Stimulated activated CD4-positive, alpha-beta T cell treated with anti-CD3 and anti-CD28 coated beads, Interleukin-1b, Interleukin-23, amount 100 ng/mL, for 48 hours (primary cell): ENCODE measurements around the gene WDR4.

ENCODE experiments used
- DNase-seq: peaks from one replicate; pipeline ENCODE4 v3.0.0-alpha.2; 2020

WDR4 gene

GRCh38 chr21:42873096-42873495, 6.2 kb downstream of the WDR4 start:
- no peak for DNase-seq

GRCh38 chr21:42868196-42868595, 11.1 kb downstream of the WDR4 start:
- DNase-seq, result no peak

GRCh38 chr21:42865776-42866160, 13.6 kb downstream of the WDR4 start:
- no peak for DNase-seq

- DNase-seq, result no peak
These were observed 14.2 kb downstream of the WDR4 start for GRCh38 chr21:42864815-42865775.

- no peak for DNase-seq
These were observed 15.1 kb downstream of the WDR4 start for GRCh38 chr21:42864286-42864685.

- DNase-seq, result no peak
These were observed 15.9 kb downstream of the WDR4 start for GRCh38 chr21:42863504-42863870.

GRCh38 chr21:42862774-42863503, 16.4 kb downstream of the WDR4 start:
- no peak for DNase-seq

- DNase-seq, result no peak
These were observed 17.4 kb downstream of the WDR4 start for GRCh38 chr21:42861848-42862400.

- DNase-seq, result no peak
These were observed 18.0 kb downstream of the WDR4 start for GRCh38 chr21:42861311-42861847.

GRCh38 chr21:42860345-42860744, 19.0 kb downstream of the WDR4 start:
- DNase-seq, result no peak

GRCh38 chr21:42859891-42860230, 19.5 kb downstream of the WDR4 start:
- no peak for DNase-seq

GRCh38 chr21:42858957-42859890, 20.1 kb downstream of the WDR4 start:
- DNase-seq, result no peak

GRCh38 chr21:42858185-42858847, 21.0 kb downstream of the WDR4 start:
- DNase-seq, result no peak

GRCh38 chr21:42857216-42857615, 22.1 kb downstream of the WDR4 start:
- no peak for DNase-seq

GRCh38 chr21:42855937-42856335, 23.4 kb downstream of the WDR4 start:
- no peak for DNase-seq

- DNase-seq, result no peak
These were observed 24.0 kb downstream of the WDR4 start for GRCh38 chr21:42855171-42855936.

GRCh38 chr21:42854246-42855010, 24.9 kb downstream of the WDR4 start:
- DNase-seq, result no peak

- no peak for DNase-seq
These were observed 25.7 kb downstream of the WDR4 start for GRCh38 chr21:42853621-42854020.

GRCh38 chr21:42852925-42853570, 26.3 kb downstream of the WDR4 start:
- DNase-seq, result no peak
